Measurements from ENCODE around the gene CNTN1. TPM values are rescaled to one million over a fixed set of nuclear protein-coding genes. Genes with fewer than 3 reads are reported as not detected.

The CNTN1 gene
- total RNA-seq, 1 experiment from 2014 or later, result 0.02 TPM

DNA sequence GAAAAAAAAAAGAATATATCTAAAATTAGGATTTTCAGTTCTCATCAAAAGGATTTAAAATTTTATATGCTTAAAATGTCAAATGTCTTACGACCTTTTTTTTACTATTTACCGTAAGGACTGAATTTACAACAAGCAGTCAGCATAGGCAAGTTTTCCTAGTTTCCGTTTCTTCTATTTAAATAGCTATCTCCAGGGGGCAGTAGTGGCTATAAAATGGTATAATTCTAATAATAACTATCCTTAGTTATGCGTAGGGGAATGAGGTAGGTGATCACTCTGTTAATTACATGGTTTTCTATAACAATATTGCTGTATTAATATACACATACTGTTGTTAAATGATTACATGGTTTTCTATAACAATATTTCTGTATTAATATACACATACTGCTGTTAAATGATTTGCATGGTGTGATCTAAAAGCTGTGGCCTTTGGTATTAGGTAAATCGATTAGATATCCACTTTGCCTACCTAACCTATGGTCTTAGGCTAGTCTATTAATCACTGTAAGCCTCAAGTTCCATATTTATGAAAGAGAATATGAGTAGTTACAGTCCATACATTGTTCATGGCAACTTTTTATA is 278.2 kb downstream of the CNTN1 start:
- Histone ChIP-seq H3K9me3 (replicated peaks) (no peaks in the 10 kb centered on the region), H3K4me1 (no peaks in the 10 kb centered on the region), H3K4me3 (no peak overlapping the region), H3K36me3 (no peaks in the 10 kb centered on the region), H3K27me3 (no peaks in the 10 kb centered on the region), H3K27ac (no peak overlapping the region)
- peak in 1 of 2 experiments; percentile 50 for DNase-seq

DNA sequence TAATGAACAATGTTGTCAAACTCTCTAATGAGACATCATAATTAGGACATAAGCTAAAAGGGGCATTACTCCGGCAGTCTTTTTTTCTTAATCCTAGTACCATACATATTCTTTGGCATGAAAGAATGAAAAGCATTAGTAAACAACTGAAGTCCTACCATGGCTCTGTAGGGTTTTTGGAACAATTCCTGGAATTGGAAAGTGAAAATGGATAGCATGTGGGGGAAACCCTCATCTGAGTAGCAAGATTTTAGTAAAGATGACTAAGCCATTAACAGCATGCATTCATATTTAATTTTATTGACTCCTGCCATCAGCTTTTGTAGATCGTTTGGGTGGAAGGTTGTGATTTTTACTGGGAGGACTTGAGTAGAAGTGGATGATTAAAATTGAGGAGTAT is 279.7 kb downstream of the CNTN1 start:
- Histone ChIP-seq H3K9me3 (replicated peaks) (no peaks in the 10 kb centered on the region), H3K27me3 (no peaks in the 10 kb centered on the region), H3K4me1 (no peaks in the 10 kb centered on the region), H3K27ac (no peak overlapping the region), H3K4me3 (no peak overlapping the region), H3K36me3 (no peaks in the 10 kb centered on the region)
- no peak for DNase-seq

DNA sequence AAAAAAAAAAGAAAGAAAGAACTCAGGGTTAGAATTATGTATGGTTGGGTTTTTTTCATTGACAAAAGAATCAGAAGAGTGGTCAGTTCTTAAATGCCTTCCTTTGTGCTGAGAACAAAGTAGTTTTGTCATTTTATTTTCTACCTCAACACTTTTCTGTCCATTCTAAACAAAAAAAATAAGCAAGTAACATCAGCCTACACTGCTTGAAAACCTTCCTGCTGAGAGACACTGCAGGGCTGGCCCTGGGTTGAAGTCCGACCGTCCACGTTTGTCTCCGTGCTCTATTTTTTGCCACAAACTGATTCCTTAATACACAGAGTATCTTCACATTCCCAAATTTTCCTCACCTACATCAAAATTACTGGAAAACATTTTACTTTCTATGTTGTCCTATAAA is 284.3 kb downstream of the CNTN1 start:
- H3K4me3 ChIP-seq, result no peak overlapping the region

DNA sequence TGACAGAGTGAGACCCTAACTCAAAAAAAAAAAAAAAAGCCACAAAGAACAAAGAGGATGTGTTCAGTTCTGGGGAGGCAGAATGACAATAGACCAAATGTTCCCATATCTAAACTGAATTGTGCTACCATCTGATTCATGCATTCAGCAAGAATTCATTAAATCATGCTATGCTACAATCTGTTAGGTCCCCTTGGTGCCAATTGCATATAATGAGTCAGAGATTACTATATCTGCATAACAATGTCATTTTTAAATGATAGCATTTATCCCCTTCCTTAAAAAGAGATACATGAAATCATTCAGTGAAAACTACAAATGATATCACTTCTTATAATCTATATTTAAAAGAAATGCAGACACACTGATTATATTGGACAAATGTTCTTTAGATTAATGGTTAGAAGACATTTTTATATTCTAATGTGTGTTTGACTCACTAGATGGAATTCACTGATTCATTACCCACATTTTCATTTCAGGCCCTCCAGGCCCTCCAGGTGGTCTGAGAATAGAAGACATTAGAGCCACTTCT is 288.3 kb downstream of the CNTN1 start:
- no peak for DNase-seq
- Histone ChIP-seq H3K27me3 (no peaks in the 10 kb centered on the region), H3K9me3 (replicated peaks) (no peaks in the 10 kb centered on the region), H3K4me3 (no peak overlapping the region), H3K27ac (no peak overlapping the region), H3K36me3 (no peaks in the 10 kb centered on the region), H3K4me1 (peaks cover 5% of the 10 kb centered on the region; the same call in 1 of the 2 replicates)

More for the DNA sequence above, 284.3 kb downstream of the CNTN1 start:
- no peaks in the 10 kb centered on the region for H3K9me3 ChIP-seq (replicated peaks)
- H3K27me3 ChIP-seq, result no peaks in the 10 kb centered on the region
- peaks cover 5% of the 10 kb centered on the region; the same call in 1 of the 2 replicates for H3K4me1 ChIP-seq
- DNase-seq, result no peak
- H3K36me3 ChIP-seq, result no peaks in the 10 kb centered on the region
- no peak overlapping the region for H3K27ac ChIP-seq

DNA sequence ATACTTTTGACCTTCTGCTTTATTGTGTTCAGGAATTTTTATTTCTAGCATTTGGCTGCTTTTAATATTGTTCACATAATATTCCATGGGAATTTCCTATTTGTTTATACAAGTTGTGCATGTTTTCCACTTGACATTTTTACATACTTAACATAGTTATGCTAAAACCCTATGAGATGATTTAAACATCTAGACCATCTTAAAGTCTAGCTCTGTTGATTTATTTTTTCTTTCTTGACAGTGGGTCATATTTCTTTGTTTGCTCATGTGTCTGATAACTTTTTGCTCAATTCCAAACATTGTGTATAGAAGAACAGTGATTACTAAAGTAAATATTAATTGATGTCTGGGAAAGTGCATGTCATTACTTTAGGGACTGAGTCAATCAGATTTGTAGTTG is 293.8 kb downstream of the CNTN1 start:
- no peak overlapping the region for H3K4me3 ChIP-seq
- H3K9me3 ChIP-seq (replicated peaks), result no peaks in the 10 kb centered on the region
- H3K27me3 ChIP-seq, result no peaks in the 10 kb centered on the region
- no peak overlapping the region for H3K27ac ChIP-seq
- H3K36me3 ChIP-seq, result no peaks in the 10 kb centered on the region
- no peak for DNase-seq
- no peaks in the 10 kb centered on the region; the same call in 1 of the 2 replicates for H3K4me1 ChIP-seq

DNA sequence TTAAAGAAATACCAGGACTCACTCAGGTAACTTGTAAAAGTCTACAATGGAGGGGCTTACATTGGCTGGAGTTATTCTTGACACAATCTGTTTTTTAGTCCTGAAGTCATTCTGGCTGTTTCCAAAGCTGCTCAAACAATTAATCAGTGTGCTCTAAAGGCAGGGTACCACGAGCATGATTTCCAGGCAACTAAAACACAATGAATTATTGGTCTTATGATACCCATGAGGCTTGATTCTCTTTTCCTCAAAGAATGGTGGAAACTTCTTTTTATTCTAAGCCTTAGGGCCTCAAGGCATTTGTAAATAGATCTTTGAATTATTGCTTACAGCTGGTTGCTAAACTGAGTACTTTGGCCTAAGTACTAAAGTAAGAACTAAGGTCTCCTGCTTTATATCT is 296.1 kb downstream of the CNTN1 start:
- Histone ChIP-seq H3K9me3 (replicated peaks) (no peaks in the 10 kb centered on the region), H3K4me1 (no peaks in the 10 kb centered on the region), H3K27ac (no peak overlapping the region), H3K4me3 (no peak overlapping the region), H3K27me3 (no peaks in the 10 kb centered on the region), H3K36me3 (no peaks in the 10 kb centered on the region)
- no peak for DNase-seq

DNA sequence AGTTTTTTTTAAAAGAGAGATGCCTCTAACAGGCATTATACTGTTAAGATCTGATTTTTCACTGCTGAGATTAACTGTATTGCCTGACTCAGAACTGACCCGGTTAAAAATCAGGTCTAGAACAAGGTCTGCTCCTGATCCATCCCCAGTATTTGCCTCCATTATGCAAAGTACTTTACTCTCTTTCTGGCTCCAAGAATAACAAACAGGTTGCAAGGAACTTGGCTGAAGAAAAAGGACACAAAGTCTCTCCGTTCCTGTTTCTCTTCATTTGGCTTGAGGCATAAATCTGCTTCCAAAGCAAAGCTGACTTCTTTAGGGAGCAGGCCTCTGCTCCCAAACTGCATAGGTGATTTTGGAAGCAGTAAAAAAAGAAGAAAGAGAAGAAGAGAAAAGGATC is 296.6 kb downstream of the CNTN1 start:
- no peak for DNase-seq
- Histone ChIP-seq H3K27me3 (no peaks in the 10 kb centered on the region), H3K9me3 (replicated peaks) (no peaks in the 10 kb centered on the region), H3K4me1 (no peaks in the 10 kb centered on the region), H3K36me3 (no peaks in the 10 kb centered on the region), H3K4me3 (no peak overlapping the region), H3K27ac (no peak overlapping the region)

DNA sequence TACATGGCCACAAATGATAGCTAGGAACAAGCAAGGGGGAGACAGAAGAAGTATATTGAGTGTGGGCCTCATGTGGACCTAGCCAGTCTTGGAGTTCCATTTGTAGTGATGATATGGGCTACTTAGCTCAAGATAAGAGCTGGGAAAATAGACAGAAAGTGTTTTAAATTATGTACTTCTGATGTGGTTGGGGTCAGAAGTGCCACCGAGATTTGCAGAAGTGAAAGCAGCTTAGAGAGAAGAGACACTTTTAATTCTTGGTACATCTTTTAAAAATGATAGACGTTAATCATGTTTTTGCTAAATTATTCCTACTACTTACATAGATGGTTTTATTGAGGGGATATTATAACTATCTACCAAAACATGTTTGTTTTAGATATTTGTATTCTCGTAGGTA is 297.5 kb downstream of the CNTN1 start:
- DNase-seq, result no peak
- no peak overlapping the region for H3K4me3 ChIP-seq
- no peaks in the 10 kb centered on the region for H3K9me3 ChIP-seq (replicated peaks)
- no peaks in the 10 kb centered on the region for H3K36me3 ChIP-seq
- H3K27ac ChIP-seq, result no peak overlapping the region
- no peaks in the 10 kb centered on the region for H3K27me3 ChIP-seq
- no peaks in the 10 kb centered on the region for H3K4me1 ChIP-seq

DNA sequence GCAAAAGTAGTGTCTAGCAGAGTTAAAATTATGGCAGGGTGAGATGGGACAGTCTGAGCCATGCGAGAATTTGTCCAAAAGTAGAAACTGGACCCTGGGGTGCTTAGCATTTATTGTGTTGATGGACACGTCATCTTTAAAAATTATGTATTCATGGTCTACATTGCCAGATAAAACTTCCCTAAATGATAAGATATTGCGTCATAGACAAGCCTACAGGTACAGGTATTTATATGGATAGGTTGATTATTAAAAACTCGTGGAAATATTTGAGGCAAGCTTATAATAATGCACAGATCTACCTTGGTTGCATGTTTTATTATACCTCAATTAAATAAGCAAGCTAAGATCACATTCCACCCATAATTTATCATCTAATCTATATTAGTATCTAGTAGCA is 299.9 kb downstream of the CNTN1 start:
- Histone ChIP-seq H3K27ac (no peak overlapping the region), H3K27me3 (no peaks in the 10 kb centered on the region), H3K4me1 (no peaks in the 10 kb centered on the region), H3K9me3 (replicated peaks) (no peaks in the 10 kb centered on the region), H3K4me3 (no peak overlapping the region), H3K36me3 (no peaks in the 10 kb centered on the region)
- DNase-seq, result no peak

DNA sequence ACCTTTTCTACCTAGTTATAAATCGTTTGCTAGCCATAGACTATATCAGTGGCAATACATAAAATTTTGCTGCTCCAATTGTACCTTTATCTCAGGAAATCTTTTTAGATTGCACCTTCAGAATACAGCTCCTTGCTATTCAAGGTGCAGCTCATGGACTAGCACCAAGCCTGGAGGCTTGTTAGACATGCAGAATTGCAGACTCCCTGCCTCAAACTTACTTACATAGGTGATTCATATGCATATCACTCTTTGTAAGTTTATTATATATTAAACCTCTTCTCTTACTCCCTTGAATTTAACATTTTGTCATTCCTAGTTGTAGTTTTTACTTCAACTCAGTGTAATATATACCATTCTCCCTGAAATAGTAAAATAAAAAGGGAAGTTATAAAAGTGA is 300.4 kb downstream of the CNTN1 start:
- no peaks in the 10 kb centered on the region for H3K27me3 ChIP-seq
- H3K36me3 ChIP-seq, result no peaks in the 10 kb centered on the region
- no peak overlapping the region for H3K4me3 ChIP-seq
- H3K27ac ChIP-seq, result no peak overlapping the region
- no peaks in the 10 kb centered on the region for H3K4me1 ChIP-seq
- no peaks in the 10 kb centered on the region; the same call in 1 of the 2 replicates for H3K9me3 ChIP-seq (replicated peaks)
- DNase-seq, result no peak

DNA sequence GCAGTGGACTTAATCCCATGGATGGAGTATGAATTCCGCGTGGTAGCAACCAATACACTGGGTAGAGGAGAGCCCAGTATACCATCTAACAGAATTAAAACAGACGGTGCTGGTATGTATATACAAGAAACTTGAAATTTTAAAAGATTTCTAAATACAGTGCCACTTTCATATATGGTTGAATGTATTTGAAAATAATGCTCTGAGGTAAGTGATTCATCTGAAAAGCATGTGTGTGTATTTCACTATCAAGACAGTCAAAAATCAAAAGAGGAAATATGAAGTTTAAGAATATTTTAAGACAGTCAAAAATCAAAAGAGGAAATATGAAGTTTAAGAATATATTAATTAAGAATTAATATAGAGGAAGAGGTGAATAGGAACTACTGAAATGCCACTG is 300.9 kb downstream of the CNTN1 start:
- Histone ChIP-seq H3K27me3 (no peaks in the 10 kb centered on the region), H3K4me3 (no peak overlapping the region), H3K36me3 (no peaks in the 10 kb centered on the region), H3K4me1 (no peaks in the 10 kb centered on the region), H3K9me3 (replicated peaks) (peaks cover 2% of the 10 kb centered on the region; the same call in 1 of the 2 replicates), H3K27ac (no peak overlapping the region)
- DNase-seq, result no peak

DNA sequence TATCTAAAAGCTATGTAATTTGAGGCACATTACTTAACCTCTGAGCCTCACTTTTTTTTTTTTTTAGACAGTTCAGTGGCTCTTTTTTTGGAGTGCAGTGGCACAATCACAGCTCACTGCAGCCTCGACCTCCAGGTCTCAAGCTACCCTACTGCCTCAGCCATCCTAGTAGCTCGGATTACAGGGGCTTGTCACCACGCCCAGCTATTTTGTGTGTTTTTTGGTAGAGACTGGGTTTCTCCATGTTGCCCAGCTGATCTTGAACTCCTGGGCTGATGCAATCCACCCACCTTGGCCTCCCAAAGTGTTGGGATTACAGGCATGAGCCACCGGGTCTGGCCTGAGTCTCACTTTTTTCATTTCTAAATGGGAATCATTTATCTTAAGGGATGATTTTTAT is 303.9 kb downstream of the CNTN1 start:
- H3K36me3 ChIP-seq, result no peaks in the 10 kb centered on the region

DNA sequence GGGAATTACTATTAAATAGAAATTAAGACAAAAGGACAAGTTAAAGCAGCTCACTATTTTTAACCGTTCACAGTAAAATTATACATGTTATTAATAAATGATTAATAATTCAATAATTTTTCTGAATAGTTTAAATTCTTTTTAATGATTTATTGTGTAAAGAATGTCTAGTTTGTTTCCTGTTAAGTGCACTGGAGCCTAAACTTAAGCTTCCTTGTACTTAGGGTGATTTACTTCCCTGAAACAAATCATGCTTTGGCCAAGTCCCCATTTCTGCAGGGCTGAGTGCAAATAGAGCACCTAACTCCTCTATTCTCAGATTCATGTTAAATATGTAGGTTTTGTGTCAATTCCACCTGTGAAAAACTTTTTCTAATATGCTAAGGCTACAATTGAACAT is 307.0 kb downstream of the CNTN1 start:
- Histone ChIP-seq H3K4me3 (no peak overlapping the region), H3K36me3 (no peaks in the 10 kb centered on the region), H3K27me3 (no peaks in the 10 kb centered on the region), H3K4me1 (0 out of 2 replicates have a peak, but pooled peaks cover 6% of the 10 kb centered on the region), H3K9me3 (replicated peaks) (peaks cover 2% of the 10 kb centered on the region; the same call in 1 of the 2 replicates), H3K27ac (peak overlapping the region; percentile 7; the same call in 1 of the 2 replicates)
- peak; percentile 10 to 36 for DNase-seq

More for the DNA sequence above, 303.9 kb downstream of the CNTN1 start:
- H3K27me3 ChIP-seq, result no peaks in the 10 kb centered on the region
- peaks cover 2% of the 10 kb centered on the region; the same call in 1 of the 2 replicates for H3K9me3 ChIP-seq (replicated peaks)
- DNase-seq, result no peak
- H3K27ac ChIP-seq, result no peak overlapping the region
- H3K4me3 ChIP-seq, result no peak overlapping the region
- 0 out of 2 replicates have a peak, but pooled peaks cover 6% of the 10 kb centered on the region for H3K4me1 ChIP-seq

DNA sequence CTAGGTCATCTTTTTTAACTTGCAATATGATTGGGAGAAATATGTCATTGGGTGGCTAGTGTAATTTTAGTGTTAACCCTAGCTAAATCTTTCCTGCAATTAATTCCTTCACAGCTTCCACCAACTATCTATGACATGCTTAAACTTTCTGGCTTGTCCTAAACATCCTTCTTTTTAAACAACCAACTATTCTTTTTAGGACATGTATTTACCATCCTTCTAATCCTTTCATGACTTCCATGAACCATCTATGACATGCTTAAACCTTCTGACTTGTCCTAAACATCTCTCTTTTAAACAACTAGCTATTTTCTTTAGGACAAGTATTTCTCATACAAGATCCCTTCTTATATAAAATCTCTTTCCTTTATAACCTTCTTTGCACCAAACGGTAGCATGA is 316.2 kb downstream of the CNTN1 start:
- no peak overlapping the region for H3K4me3 ChIP-seq
- no peaks in the 10 kb centered on the region for H3K36me3 ChIP-seq
- H3K27me3 ChIP-seq, result no peaks in the 10 kb centered on the region
- no peak for DNase-seq
- peaks cover 21% of the 10 kb centered on the region for H3K9me3 ChIP-seq (replicated peaks)
- no peak overlapping the region for H3K27ac ChIP-seq
- no peaks in the 10 kb centered on the region; the same call in 1 of the 2 replicates for H3K4me1 ChIP-seq

DNA sequence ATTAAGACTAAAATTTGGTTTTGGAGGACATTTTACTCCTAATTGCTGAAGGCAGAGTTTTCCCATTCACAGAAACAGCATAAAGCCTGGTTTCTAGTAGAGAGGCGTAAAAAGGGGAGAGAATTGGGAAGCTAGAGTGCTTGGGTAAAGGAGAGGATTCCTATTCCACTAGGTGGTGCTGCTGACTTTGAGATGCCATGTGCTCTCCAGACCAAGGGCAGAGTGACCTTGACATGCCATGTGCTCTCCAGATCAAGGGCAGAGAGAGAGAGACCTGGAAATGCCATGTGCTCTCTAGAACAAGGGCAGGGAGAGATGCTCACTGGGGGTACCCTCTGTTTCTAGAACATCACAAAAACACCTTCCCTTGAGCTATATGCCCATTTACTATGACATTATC is 319.7 kb downstream of the CNTN1 start:
- Histone ChIP-seq H3K4me3 (no peak overlapping the region), H3K36me3 (no peaks in the 10 kb centered on the region), H3K27me3 (no peaks in the 10 kb centered on the region), H3K4me1 (peaks cover 10% of the 10 kb centered on the region), H3K27ac (no peak overlapping the region), H3K9me3 (replicated peaks) (peaks cover 14% of the 10 kb centered on the region; the same call in 1 of the 2 replicates)
- peak in 1 of 2 experiments; percentile 23 for DNase-seq
